IMR-90 (cell line): Measurements from ENCODE around the gene METTL22. TPM values are rescaled to one million over a fixed set of nuclear protein-coding genes. Genes with fewer than 3 reads are reported as not detected.

ENCODE experiments used
- ATAC-seq: fragments of 200-7000 bp; cut with Tn5 transposase; 2 replicates; pipeline ENCODE4 v1.9.1; 2020; ENCODE audit warnings: low read depth, mild to moderate bottlenecking, moderate library complexity
- BruUV-seq: library from RNA; stranded (reverse); fragments of 400-500 nt; replicated peaks from 2 replicates; lab custom pipeline; 2021; lab: Mats Ljungman, UMichigan
- CTCF ChIA-PET: fragments of 300-600 bp; formaldehyde crosslinking; extraction: SDS; loops from one replicate; lab custom pipeline; 2021; ENCODE audit warnings: antibody characterized with exemption; lab: Yijun Ruan, JAX
- POLR2A ChIA-PET: fragments of 300-600 bp; sonication (Branson Sonifier 250); formaldehyde crosslinking; loops from one replicate; lab custom pipeline; 2022; ENCODE audit warnings: antibody characterized with exemption; ENCODE audit not compliant: unreplicated experiment; lab: Charles Lee
- DNase-seq: peaks from one replicate; pipeline ENCODE4 v3.0.0; 2013
- H2AFZ ChIP-seq: replicated peaks from 2 replicates; pipeline ENCODE3; 2013; ENCODE audit warnings: low read length, mild to moderate bottlenecking; ENCODE audit not compliant: poor library complexity
- H2AK5ac ChIP-seq: 2 replicates; pipeline ENCODE4 v1.6.1; 2013; ENCODE audit warnings: low read depth, low read length, inconsistent platforms
- H2AK9ac ChIP-seq: replicated peaks from 2 replicates; pipeline ENCODE3; 2013; ENCODE audit warnings: mild to moderate bottlenecking, low read depth, low read length, moderate library complexity; ENCODE audit not compliant: poor library complexity
- H2BK120ac ChIP-seq: 2 replicates; pipeline ENCODE4 v1.6.1; 2013; ENCODE audit warnings: low read depth, low read length, inconsistent platforms
- H2BK15ac ChIP-seq: 3 replicates; pipeline ENCODE4 v1.6.1; 2013; ENCODE audit warnings: low read depth, low read length, inconsistent platforms
- H2BK20ac ChIP-seq: 2 replicates; pipeline ENCODE4 v1.6.1; 2013; ENCODE audit warnings: low read depth, mild to moderate bottlenecking, inconsistent platforms, low read length, moderate library complexity
- H2BK5ac ChIP-seq: 2 replicates; pipeline ENCODE4 v1.6.1; 2013; ENCODE audit warnings: mild to moderate bottlenecking, low read depth, low read length, inconsistent platforms; ENCODE audit not compliant: poor library complexity, severe bottlenecking
- H3K14ac ChIP-seq: replicated peaks from 2 replicates; pipeline ENCODE4 v1.6.1; 2013; ENCODE audit warnings: low read depth, low read length, inconsistent platforms
- H3K18ac ChIP-seq: 2 replicates; pipeline ENCODE4 v1.6.1; 2013; ENCODE audit warnings: low read depth, low read length, control low read depth
- H3K23ac ChIP-seq: 2 replicates; pipeline ENCODE4 v1.6.1; 2013; ENCODE audit warnings: low read depth, low read length, inconsistent platforms
- H3K27ac ChIP-seq: 2 replicates; pipeline ENCODE4 v1.5.1; 2013; ENCODE audit warnings: mild to moderate bottlenecking, control low read depth, low read length; ENCODE audit not compliant: insufficient read depth
- H3K27me3 ChIP-seq: 2 replicates; pipeline ENCODE4 v1.6.1; 2013; ENCODE audit warnings: low read length; ENCODE audit not compliant: control insufficient read depth, insufficient read depth
- H3K36me3 ChIP-seq: 2 replicates; pipeline ENCODE4 v1.6.1; 2013; ENCODE audit warnings: low read length, mixed read lengths; ENCODE audit not compliant: control insufficient read depth, insufficient read depth
- H3K4ac ChIP-seq: 2 replicates; pipeline ENCODE4 v1.6.1; 2013; ENCODE audit warnings: low read depth, low read length, inconsistent platforms
- H3K4me1 ChIP-seq: 2 replicates; pipeline ENCODE4 v1.6.1; 2013; ENCODE audit warnings: low read length, mixed read lengths; ENCODE audit not compliant: control insufficient read depth, insufficient read depth
- H3K4me2 ChIP-seq: 2 replicates; pipeline ENCODE4 v1.6.1; 2013; ENCODE audit warnings: low read depth, mild to moderate bottlenecking, control low read depth, low read length, moderate library complexity
- H3K4me3 ChIP-seq: 2 replicates; pipeline ENCODE4 v1.5.1; 2013; ENCODE audit warnings: low read depth, mild to moderate bottlenecking, control low read depth, low read length, moderate library complexity; ENCODE audit not compliant: insufficient read depth
- H3K56ac ChIP-seq: 2 replicates; pipeline ENCODE4 v1.6.1; 2013; ENCODE audit warnings: low read length, inconsistent platforms; ENCODE audit not compliant: insufficient read depth; ENCODE audit errors: extremely low read depth
- H3K79me1 ChIP-seq, 2 experiments: 2 replicates each; pipeline ENCODE4 v1.6.1; 2013; ENCODE audit warnings: low read length in 2 of 2, inconsistent platforms in 1 of 2, low read depth in 1 of 2
- H3K9ac ChIP-seq: 2 replicates; pipeline ENCODE4 v1.6.1; 2013; ENCODE audit warnings: low read depth, low read length, control low read depth
- H3K9me1 ChIP-seq: 2 replicates; pipeline ENCODE4 v1.6.1; 2013; ENCODE audit warnings: low read length, inconsistent platforms; ENCODE audit not compliant: insufficient read depth
- H3K9me3 ChIP-seq: 2 replicates; pipeline ENCODE4 v1.6.1; 2013; ENCODE audit warnings: low read length; ENCODE audit not compliant: control insufficient read depth, insufficient read depth
- H4K20me1 ChIP-seq: 2 replicates; pipeline ENCODE4 v1.6.1; 2013; ENCODE audit warnings: low read length, inconsistent platforms; ENCODE audit not compliant: insufficient read depth
- H4K5ac ChIP-seq: 2 replicates; pipeline ENCODE4 v1.6.1; 2013; ENCODE audit warnings: mild to moderate bottlenecking, low read depth, low read length, control low read depth
- H4K8ac ChIP-seq, 2 experiments: 2 replicates each; pipeline ENCODE4 v1.6.1; 2013; ENCODE audit warnings: low read depth in 2 of 2, low read length in 2 of 2, control low read depth in 1 of 2, inconsistent platforms in 1 of 2
- H4K91ac ChIP-seq: 2 replicates; pipeline ENCODE4 v1.6.1; 2013; ENCODE audit warnings: low read depth, low read length, inconsistent platforms; ENCODE audit not compliant: insufficient read depth
- BHLHE40 ChIP-seq: fragments of 150-350 bp; IDR thresholded peaks from 2 replicates; pipeline ENCODE4 v1.6.1; 2016; ENCODE audit warnings: mild to moderate bottlenecking, low read depth, low read length
- MAFK ChIP-seq: IDR thresholded peaks from 2 replicates; pipeline ENCODE4 v1.6.1; 2012; ENCODE audit warnings: low read depth, low read length, improper control_type of control experiment
- MAZ ChIP-seq: IDR thresholded peaks from 2 replicates; pipeline ENCODE4 v1.6.1; 2012; ENCODE audit warnings: low read depth, mild to moderate bottlenecking, low read length, improper control_type of control experiment, moderate library complexity, borderline replicate concordance
- POLR2A ChIP-seq: IDR thresholded peaks from 2 replicates; pipeline ENCODE4 v1.6.1; 2012; ENCODE audit warnings: mild to moderate bottlenecking, low read depth, low read length
- RCOR1 ChIP-seq: IDR thresholded peaks from 2 replicates; pipeline ENCODE4 v1.6.1; 2012; ENCODE audit warnings: mild to moderate bottlenecking, low read length, improper control_type of control experiment; ENCODE audit not compliant: insufficient replicate concordance
- RFX5 ChIP-seq: IDR thresholded peaks from 2 replicates; pipeline ENCODE4 v1.8.0; 2012; ENCODE audit warnings: low read depth, mild to moderate bottlenecking, low read length, moderate library complexity
- WGBS, 2 experiments: methylation state at CpG; one replicate each; pipeline versions ENCODE4 v1.1.5 to v1.1.7; 2013; ENCODE audit warnings: missing lambda C conversion rate in 2 of 2; ENCODE audit not compliant: insufficient read length in 1 of 2; ENCODE audit errors: extremely low coverage in 2 of 2; 5-methylcytosine and 5-hydroxymethylcytosine counted together
- dilution Hi-C: fragments of 300-500 bp; cut with HindIII; formaldehyde crosslinking; loops from one replicate; pipeline ENCODE4 v1.14.3; 2018; ENCODE audit warnings: low sequenced_read_pairs; ENCODE audit not compliant: unreplicated experiment
- in situ Hi-C: fragments of 300-500 bp; cut with MboI; formaldehyde crosslinking; loops from 3 replicates; pipeline ENCODE4 v1.14.3; 2019; ENCODE audit warnings: low sequenced_read_pairs, inconsistent platforms, mixed read lengths
- intact Hi-C: fragments of 100-400 bp; cut with micrococcal nuclease; formaldehyde crosslinking; loops from 2 replicates; pipeline ENCODE4 v1.10.0; 2022
- polyA plus RNA-seq, 3 experiments: library from polyadenylated mRNA; depleted of rRNA; stranded (reverse); fragments of >200 nt; gene quantifications; 2 replicates each; pipeline ENCODE4 v1.2.3, GENCODE V29; 2012; ENCODE audit warnings: low replicate concordance in 1 of 3
- total RNA-seq: library from RNA; depleted of rRNA; stranded (reverse); fragments of >200 nt; gene quantifications from 2 replicates; pipeline ENCODE4 v1.2.3, GENCODE V29; 2012
- TF ChIP-seq, protein P1 (sequence below): conservative IDR thresholded peaks from 2 replicates; pipeline ENCODE4 v1.5.1; 2012; ENCODE audit warnings: mild to moderate bottlenecking, low read depth, low read length, improper control_type of control experiment
- TF ChIP-seq, protein P2 (sequence below): fragments of 150-350 bp; IDR thresholded peaks from 2 replicates; pipeline ENCODE4 v1.6.1; 2016; ENCODE audit warnings: low read depth, mild to moderate bottlenecking, low read length, moderate library complexity, borderline replicate concordance

The METTL22 gene
- total and polyA plus RNA-seq, 2 of the 4 experiments (the other 2 are of a cell fraction) = 27.2 to 51.2 TPM

DNA sequence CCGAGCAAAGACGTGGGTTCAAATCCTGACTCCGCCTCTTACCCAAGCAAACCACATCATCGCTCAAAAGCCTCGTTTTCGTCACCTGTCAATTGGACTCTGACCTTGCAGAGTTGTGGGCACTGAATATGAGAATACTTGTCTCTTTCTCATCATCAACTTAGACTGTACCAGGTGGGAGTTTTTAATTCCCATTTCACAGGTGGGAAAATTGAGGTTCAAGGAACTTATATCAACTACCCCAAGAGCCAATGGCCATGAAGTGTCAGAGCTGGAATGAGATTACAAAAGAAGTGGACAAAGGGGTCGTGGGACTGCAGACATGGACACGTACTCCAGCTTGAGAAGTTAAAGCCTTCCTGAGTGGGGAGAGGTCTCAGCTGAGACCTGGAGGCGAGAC is 41.9 kb upstream of the METTL22 start:
- CTCF ChIA-PET = interaction anchor here (0.6 kb wide), 1 partner anchor 18 kb away, joined by 3 read pairs; no protein-coding TSS in a partner anchor
- H2BK120ac ChIP-seq = no peak overlapping the region
- H2AK5ac ChIP-seq = no peak overlapping the region
- H3K9me3 ChIP-seq = no peaks in the 10 kb centered on the region
- dilution Hi-C loops = no loop called here
- H3K9ac ChIP-seq = no peak overlapping the region
- intact Hi-C loops = no loop called here
- H2BK15ac ChIP-seq = no peak overlapping the region
- no peak overlapping the region for H2AK9ac ChIP-seq
- in situ Hi-C loops = no loop called here
- no peaks in the 10 kb centered on the region for H3K36me3 ChIP-seq
- WGBS, 2 experiments = no CpG with 5 or more reads among the region's 9 CpGs
- no peaks in the 10 kb centered on the region for H3K9me1 ChIP-seq
- ATAC-seq = no peak
- BruUV-seq = no TSS peak
- H3K23ac ChIP-seq = no peak overlapping the region
- H3K56ac ChIP-seq = no peak overlapping the region
- no peak for DNase-seq
- no peak overlapping the region for H3K4me3 ChIP-seq
- H4K8ac ChIP-seq = no peak overlapping the region
- peaks cover 12% of the 10 kb centered on the region for H3K27me3 ChIP-seq
- no peak overlapping the region for H3K14ac ChIP-seq
- H2AFZ ChIP-seq = no peak overlapping the region
- no peak overlapping the region for H4K5ac ChIP-seq
- POLR2A ChIA-PET = no interaction called here
- H3K4me2 ChIP-seq = no peak overlapping the region
- no peak overlapping the region for H3K4ac ChIP-seq
- H2BK5ac ChIP-seq = no peak overlapping the region
- H3K27ac ChIP-seq = no peak overlapping the region
- no peaks in the 10 kb centered on the region for H4K20me1 ChIP-seq
- H3K79me1 ChIP-seq = no peaks in the 10 kb centered on the region
- no peak overlapping the region for H2BK20ac ChIP-seq
- H4K91ac ChIP-seq = no peak overlapping the region
- TF ChIP-seq MAFK = no peak
- no peak for TF ChIP-seq POLR2A
- TF ChIP-seq, protein P1, sequence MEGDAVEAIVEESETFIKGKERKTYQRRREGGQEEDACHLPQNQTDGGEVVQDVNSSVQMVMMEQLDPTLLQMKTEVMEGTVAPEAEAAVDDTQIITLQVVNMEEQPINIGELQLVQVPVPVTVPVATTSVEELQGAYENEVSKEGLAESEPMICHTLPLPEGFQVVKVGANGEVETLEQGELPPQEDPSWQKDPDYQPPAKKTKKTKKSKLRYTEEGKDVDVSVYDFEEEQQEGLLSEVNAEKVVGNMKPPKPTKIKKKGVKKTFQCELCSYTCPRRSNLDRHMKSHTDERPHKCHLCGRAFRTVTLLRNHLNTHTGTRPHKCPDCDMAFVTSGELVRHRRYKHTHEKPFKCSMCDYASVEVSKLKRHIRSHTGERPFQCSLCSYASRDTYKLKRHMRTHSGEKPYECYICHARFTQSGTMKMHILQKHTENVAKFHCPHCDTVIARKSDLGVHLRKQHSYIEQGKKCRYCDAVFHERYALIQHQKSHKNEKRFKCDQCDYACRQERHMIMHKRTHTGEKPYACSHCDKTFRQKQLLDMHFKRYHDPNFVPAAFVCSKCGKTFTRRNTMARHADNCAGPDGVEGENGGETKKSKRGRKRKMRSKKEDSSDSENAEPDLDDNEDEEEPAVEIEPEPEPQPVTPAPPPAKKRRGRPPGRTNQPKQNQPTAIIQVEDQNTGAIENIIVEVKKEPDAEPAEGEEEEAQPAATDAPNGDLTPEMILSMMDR = no peak
- no peak for TF ChIP-seq BHLHE40
- TF ChIP-seq, protein P2, sequence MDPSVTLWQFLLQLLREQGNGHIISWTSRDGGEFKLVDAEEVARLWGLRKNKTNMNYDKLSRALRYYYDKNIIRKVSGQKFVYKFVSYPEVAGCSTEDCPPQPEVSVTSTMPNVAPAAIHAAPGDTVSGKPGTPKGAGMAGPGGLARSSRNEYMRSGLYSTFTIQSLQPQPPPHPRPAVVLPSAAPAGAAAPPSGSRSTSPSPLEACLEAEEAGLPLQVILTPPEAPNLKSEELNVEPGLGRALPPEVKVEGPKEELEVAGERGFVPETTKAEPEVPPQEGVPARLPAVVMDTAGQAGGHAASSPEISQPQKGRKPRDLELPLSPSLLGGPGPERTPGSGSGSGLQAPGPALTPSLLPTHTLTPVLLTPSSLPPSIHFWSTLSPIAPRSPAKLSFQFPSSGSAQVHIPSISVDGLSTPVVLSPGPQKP = no peak
- no peak for TF ChIP-seq RCOR1
- no peak for TF ChIP-seq RFX5
- no peak for TF ChIP-seq MAZ
- no peaks in the 10 kb centered on the region for H3K4me1 ChIP-seq
- no peak overlapping the region for H3K18ac ChIP-seq
